ENCODE measurements around the gene PLEKHG4. TPM values are rescaled to one million over a fixed set of nuclear protein-coding genes. Genes with fewer than 3 reads are reported as not detected.

The PLEKHG4 gene
- total and polyA plus RNA-seq, 4 donors, result 5.5 to 10.9 (median 6.1) TPM

GRCh38 chr16:67237396-67238277 is 41.7 kb upstream of the PLEKHG4 start:
- DNase-seq (ENCODE audit: low read depth in 4 of 6, low spot score in 6 of 6), result no peak
- 76% methylated on average over 11 of the region's 16 CpGs for WGBS (ENCODE audit: insufficient coverage)
- no peak overlapping the region for H3K27ac ChIP-seq (ENCODE audit: low read depth, low read length)
- no peak overlapping the region for H3K4me3 ChIP-seq (ENCODE audit: low read depth, low read length)
- H3K27me3 ChIP-seq (ENCODE audit: control insufficient read depth, insufficient read depth, low read length), result no peaks in the 10 kb centered on the region
- H3K36me3 ChIP-seq (ENCODE audit: control insufficient read depth, insufficient read depth, low read length), result peaks cover 54% of the 10 kb centered on the region
- peaks cover 2% of the 10 kb centered on the region for H3K4me1 ChIP-seq (ENCODE audit: control insufficient read depth, insufficient read depth, low read length)
- no peaks in the 10 kb centered on the region for H3K9me3 ChIP-seq (ENCODE audit: control insufficient read depth, insufficient read depth, low read length)

DNA sequence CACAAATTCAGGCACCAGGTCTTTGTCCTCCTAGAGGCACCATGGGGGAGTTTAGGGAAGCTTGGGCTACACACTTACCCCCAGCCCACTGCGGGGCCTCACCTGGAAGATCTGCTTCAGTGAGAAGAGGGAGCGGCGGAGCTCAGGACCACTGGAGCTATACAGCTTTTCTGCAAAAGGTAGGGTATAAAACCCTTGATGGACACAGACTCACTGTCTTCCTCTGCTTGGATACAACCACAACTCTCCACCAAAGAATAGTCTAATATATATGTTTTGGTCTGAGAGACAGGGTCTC is 41.1 kb upstream of the PLEKHG4 start:
- H3K9me3 ChIP-seq (ENCODE audit: control insufficient read depth, insufficient read depth, low read length), result no peaks in the 10 kb centered on the region
- H3K4me1 ChIP-seq (ENCODE audit: control insufficient read depth, insufficient read depth, low read length), result peaks cover 2% of the 10 kb centered on the region
- WGBS (ENCODE audit: insufficient coverage), result no CpG with 5 or more reads among the region's 3 CpGs
- no peak overlapping the region for H3K4me3 ChIP-seq (ENCODE audit: low read depth, low read length)
- DNase-seq (ENCODE audit: low read depth in 4 of 6, low spot score in 6 of 6), result no peak
- H3K27ac ChIP-seq (ENCODE audit: low read depth, low read length), result no peak overlapping the region
- H3K36me3 ChIP-seq (ENCODE audit: control insufficient read depth, insufficient read depth, low read length), result peaks cover 52% of the 10 kb centered on the region
- H3K27me3 ChIP-seq (ENCODE audit: control insufficient read depth, insufficient read depth, low read length), result no peaks in the 10 kb centered on the region

GRCh38 chr16:67238806-67239470 is 40.4 kb upstream of the PLEKHG4 start:
- Histone ChIP-seq H3K36me3 (ENCODE audit: control insufficient read depth, insufficient read depth, low read length) (peaks cover 47% of the 10 kb centered on the region), H3K4me1 (ENCODE audit: control insufficient read depth, insufficient read depth, low read length) (peaks cover 2% of the 10 kb centered on the region), H3K4me3 (ENCODE audit: low read depth, low read length) (no peak overlapping the region), H3K27ac (ENCODE audit: low read depth, low read length) (no peak overlapping the region), H3K9me3 (ENCODE audit: control insufficient read depth, insufficient read depth, low read length) (no peaks in the 10 kb centered on the region), H3K27me3 (ENCODE audit: control insufficient read depth, insufficient read depth, low read length) (no peaks in the 10 kb centered on the region)
- no peak for DNase-seq (ENCODE audit: low read depth in 4 of 6, low spot score in 6 of 6)
- 75% methylated on average over 2 of the region's 9 CpGs for WGBS (ENCODE audit: insufficient coverage)

GRCh38 chr16:67240506-67240905 is 38.8 kb upstream of the PLEKHG4 start:
- no peaks in the 10 kb centered on the region for H3K9me3 ChIP-seq (ENCODE audit: control insufficient read depth, insufficient read depth, low read length)
- no peak overlapping the region for H3K27ac ChIP-seq (ENCODE audit: low read depth, low read length)
- DNase-seq (ENCODE audit: low read depth in 4 of 6, low spot score in 6 of 6), result no peak

DNA sequence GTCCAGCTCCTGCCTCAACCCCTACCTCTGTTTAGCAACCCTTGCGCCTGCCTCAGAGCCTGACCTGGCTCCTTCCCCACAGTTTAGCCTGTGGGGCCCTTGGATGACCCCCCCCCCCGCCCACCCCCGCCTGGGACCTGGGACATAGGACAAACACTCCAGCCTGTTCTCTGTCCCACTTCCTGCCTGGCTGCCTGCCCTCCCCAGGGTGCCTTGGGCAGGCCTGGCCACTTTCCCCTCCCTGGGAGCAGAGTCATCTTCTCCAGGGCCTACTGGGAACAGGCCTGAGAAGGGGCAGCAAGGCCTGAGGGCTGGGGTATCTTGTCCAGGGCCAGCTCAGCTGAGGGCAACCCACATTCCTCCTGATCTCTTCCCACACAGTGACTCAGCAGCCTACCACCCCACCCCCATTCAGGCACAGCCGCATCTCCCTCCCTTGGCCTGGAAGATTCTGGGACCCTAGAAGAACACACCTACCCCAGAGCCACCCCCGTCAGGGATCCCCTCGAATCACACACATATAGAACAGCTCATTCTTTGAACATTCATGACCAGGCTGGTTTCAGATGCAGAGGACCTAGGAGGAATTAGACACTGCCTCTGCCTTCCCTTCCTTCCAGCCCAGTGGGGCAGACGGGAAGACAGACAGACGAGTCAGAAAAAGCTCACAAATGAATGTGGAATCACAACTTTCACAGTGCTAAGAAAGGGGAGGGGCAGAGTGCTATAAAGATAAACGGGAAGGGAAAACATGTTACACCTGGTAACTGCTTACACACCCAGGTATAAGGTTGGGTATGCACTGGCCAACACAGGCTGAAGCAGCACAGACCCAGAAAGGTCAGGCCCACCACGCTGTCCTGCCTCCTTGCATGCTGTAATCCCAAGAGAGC is 38.1 kb upstream of the PLEKHG4 start:
- Histone ChIP-seq H3K9me3 (ENCODE audit: control insufficient read depth, insufficient read depth, low read length) (no peaks in the 10 kb centered on the region), H3K4me1 (ENCODE audit: control insufficient read depth, insufficient read depth, low read length) (peaks cover 16% of the 10 kb centered on the region), H3K27ac (ENCODE audit: low read depth, low read length) (no peak overlapping the region), H3K27me3 (ENCODE audit: control insufficient read depth, insufficient read depth, low read length) (no peaks in the 10 kb centered on the region), H3K4me3 (ENCODE audit: low read depth, low read length) (no peak overlapping the region), H3K36me3 (ENCODE audit: control insufficient read depth, insufficient read depth, low read length) (peaks cover 28% of the 10 kb centered on the region)
- WGBS (ENCODE audit: insufficient coverage), result 79% methylated on average over 4 of the region's 10 CpGs
- no peak for DNase-seq (ENCODE audit: low read depth in 4 of 6, low spot score in 6 of 6)

More at GRCh38 chr16:67240506-67240905, 38.8 kb upstream of the PLEKHG4 start:
- no peaks in the 10 kb centered on the region for H3K27me3 ChIP-seq (ENCODE audit: control insufficient read depth, insufficient read depth, low read length)
- H3K4me1 ChIP-seq (ENCODE audit: control insufficient read depth, insufficient read depth, low read length), result peaks cover 8% of the 10 kb centered on the region
- 90% methylated on average over 2 of the region's 4 CpGs for WGBS (ENCODE audit: insufficient coverage)
- H3K4me3 ChIP-seq (ENCODE audit: low read depth, low read length), result no peak overlapping the region
- peaks cover 36% of the 10 kb centered on the region for H3K36me3 ChIP-seq (ENCODE audit: control insufficient read depth, insufficient read depth, low read length)

DNA sequence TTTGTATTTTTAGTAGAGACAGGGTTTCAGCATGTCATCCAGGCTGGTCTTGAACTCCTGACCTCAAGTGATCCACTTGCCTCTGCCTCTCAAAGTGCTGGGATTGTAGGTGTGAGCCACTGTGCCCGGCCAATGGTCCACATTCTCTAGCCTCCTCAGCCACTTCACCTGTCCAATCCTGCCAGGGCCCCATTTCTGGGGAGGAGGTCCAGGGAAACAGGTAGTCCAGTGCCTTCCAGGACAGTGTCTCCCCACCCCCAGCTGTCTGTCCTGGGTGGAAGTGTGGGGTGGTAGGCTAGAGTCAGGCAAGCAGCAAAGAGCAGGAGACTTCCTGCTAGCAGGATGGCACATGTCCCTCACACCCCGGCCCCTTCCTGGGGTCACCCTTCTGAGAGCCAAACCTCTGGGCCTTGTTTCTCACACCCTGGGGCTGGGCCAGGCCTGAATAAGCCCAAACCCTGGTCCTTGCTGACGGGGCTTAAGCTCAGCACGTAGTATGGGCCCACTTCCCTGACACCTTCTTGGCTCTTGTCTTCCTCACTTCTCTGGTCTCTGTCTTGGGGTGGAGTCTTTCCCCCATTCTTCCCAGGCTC is 37.1 kb upstream of the PLEKHG4 start:
- Histone ChIP-seq H3K9me3 (ENCODE audit: control insufficient read depth, insufficient read depth, low read length) (no peaks in the 10 kb centered on the region), H3K4me1 (ENCODE audit: control insufficient read depth, insufficient read depth, low read length) (peaks cover 25% of the 10 kb centered on the region), H3K4me3 (ENCODE audit: low read depth, low read length) (no peak overlapping the region), H3K27ac (ENCODE audit: low read depth, low read length) (no peak overlapping the region), H3K27me3 (ENCODE audit: control insufficient read depth, insufficient read depth, low read length) (no peaks in the 10 kb centered on the region), H3K36me3 (ENCODE audit: control insufficient read depth, insufficient read depth, low read length) (peaks cover 18% of the 10 kb centered on the region)
- 88% methylated on average over 2 of the region's 4 CpGs for WGBS (ENCODE audit: insufficient coverage)
- no peak for DNase-seq (ENCODE audit: low read depth in 4 of 6, low spot score in 6 of 6)

DNA sequence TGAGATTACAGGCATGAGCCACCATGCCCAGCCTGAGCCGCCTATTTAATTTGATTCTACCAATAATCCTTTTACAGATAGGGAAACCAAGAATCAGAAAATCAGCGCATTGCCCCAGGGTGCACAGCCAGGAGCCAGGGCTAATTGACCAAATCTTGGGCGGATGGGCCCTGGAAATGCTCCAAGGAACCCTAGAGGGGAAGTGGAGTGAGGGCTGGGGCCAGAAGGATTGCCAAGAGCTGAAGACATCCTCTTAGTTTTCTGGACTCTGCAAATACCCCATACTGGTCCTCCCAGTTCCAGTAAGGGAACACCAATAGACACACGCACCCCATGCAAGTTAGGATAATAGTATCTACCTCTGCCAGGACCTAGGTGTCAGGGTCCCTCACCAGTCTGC is 35.9 kb upstream of the PLEKHG4 start:
- Histone ChIP-seq H3K4me1 (ENCODE audit: control insufficient read depth, insufficient read depth, low read length) (peaks cover 37% of the 10 kb centered on the region), H3K4me3 (ENCODE audit: low read depth, low read length) (no peak overlapping the region), H3K9me3 (ENCODE audit: control insufficient read depth, insufficient read depth, low read length) (no peaks in the 10 kb centered on the region), H3K27me3 (ENCODE audit: control insufficient read depth, insufficient read depth, low read length) (no peaks in the 10 kb centered on the region), H3K27ac (ENCODE audit: low read depth, low read length) (no peak overlapping the region), H3K36me3 (ENCODE audit: control insufficient read depth, insufficient read depth, low read length) (peaks cover 8% of the 10 kb centered on the region)
- DNase-seq (ENCODE audit: low read depth in 4 of 6, low spot score in 6 of 6), result no peak
- 100% methylated on average over 3 of the region's 4 CpGs for WGBS (ENCODE audit: insufficient coverage)

DNA sequence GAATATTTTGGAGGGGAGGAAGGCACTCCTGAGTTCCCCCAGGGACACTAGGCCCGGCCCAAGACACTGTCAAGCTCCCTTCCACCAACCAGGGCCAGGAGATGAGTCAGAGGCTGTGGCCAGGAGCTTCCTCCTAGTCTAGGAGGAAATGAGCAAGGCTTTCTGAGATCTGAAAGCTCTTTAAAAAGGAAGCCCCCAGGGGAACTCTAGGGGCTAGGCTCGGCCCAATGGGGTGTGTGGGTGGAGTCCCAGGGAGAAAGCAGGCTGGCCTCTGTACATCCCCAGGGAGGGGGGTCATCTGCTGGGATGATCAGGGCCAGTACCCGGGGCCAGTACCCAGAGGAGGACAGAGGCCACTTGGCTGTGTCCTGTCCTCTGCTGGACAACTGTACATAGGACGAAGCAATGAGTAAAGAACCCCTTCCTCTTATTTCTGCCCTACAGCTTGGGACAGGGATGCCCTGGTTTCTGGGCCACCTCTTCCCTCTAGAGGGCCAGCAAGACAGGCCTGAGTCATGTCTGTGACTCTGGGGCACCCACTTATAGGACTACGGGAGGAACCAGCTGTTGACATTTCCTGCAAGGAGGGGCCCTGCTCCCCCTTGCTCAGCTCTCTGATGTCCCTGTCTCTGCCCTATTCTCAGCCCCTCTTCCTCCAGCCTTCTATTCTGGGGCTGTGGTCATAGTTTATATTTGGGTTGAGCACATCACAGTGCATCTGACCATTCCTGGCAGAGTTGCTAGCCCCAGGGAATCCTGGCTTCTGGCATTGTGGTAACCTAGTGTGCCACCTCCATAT is 34.7 kb upstream of the PLEKHG4 start:
- Histone ChIP-seq H3K4me3 (ENCODE audit: low read depth, low read length) (no peak overlapping the region), H3K27me3 (ENCODE audit: control insufficient read depth, insufficient read depth, low read length) (peaks cover 4% of the 10 kb centered on the region), H3K27ac (ENCODE audit: low read depth, low read length) (peak overlapping the region; percentile 52), H3K9me3 (ENCODE audit: control insufficient read depth, insufficient read depth, low read length) (no peaks in the 10 kb centered on the region), H3K36me3 (ENCODE audit: control insufficient read depth, insufficient read depth, low read length) (no peaks in the 10 kb centered on the region), H3K4me1 (ENCODE audit: control insufficient read depth, insufficient read depth, low read length) (peaks cover 47% of the 10 kb centered on the region)
- WGBS (ENCODE audit: insufficient coverage), result 69% methylated on average over 3 of the region's 5 CpGs
- DNase-seq (ENCODE audit: low read depth in 4 of 6, low spot score in 6 of 6), result peak in 1 of 6 donors; percentile 41
